Measurements from ENCODE around the gene BHLHE41.

BHLHE41 gene

GRCh38 chr12:26126340-26127284 is 1.8 kb upstream of the BHLHE41 start:
- Histone ChIP-seq H3K4me3 (replicated peaks; ENCODE audit: low read depth, low read length) (peak overlapping the region; percentile 65), H3K36me3 (ENCODE audit: control insufficient read depth, insufficient read depth, low read length) (no peaks in the 10 kb centered on the region), H3K27me3 (replicated peaks; ENCODE audit: control insufficient read depth, insufficient read depth, low read length) (peaks cover 3% of the 10 kb centered on the region)
- peak; percentile 18 for TF ChIP-seq CTCF (IDR thresholded peaks at IDR 0.05; ENCODE audit: insufficient read depth, low read length, poor library complexity, severe bottlenecking)
- DNase-seq (ENCODE audit: extremely low read depth, insufficient read length) = peak; percentile 67

GRCh38 chr12:26125400-26126339 is 833 bp upstream of the BHLHE41 start:
- H3K27me3 ChIP-seq (replicated peaks; ENCODE audit: control insufficient read depth, insufficient read depth, low read length) = peaks cover 3% of the 10 kb centered on the region
- H3K4me3 ChIP-seq (replicated peaks; ENCODE audit: low read depth, low read length) = peak overlapping the region; percentile 65
- DNase-seq (ENCODE audit: extremely low read depth, insufficient read length) = peak; percentile 65
- TF ChIP-seq CTCF (IDR thresholded peaks at IDR 0.05; ENCODE audit: insufficient read depth, low read length, poor library complexity, severe bottlenecking) = no peak
- no peaks in the 10 kb centered on the region for H3K36me3 ChIP-seq (ENCODE audit: control insufficient read depth, insufficient read depth, low read length)

- TF ChIP-seq CTCF (IDR thresholded peaks at IDR 0.05; ENCODE audit: insufficient read depth, low read length, poor library complexity, severe bottlenecking) = no peak
- Histone ChIP-seq H3K27me3 (replicated peaks; ENCODE audit: control insufficient read depth, insufficient read depth, low read length) (peaks cover 3% of the 10 kb centered on the region), H3K4me3 (replicated peaks; ENCODE audit: low read depth, low read length) (peak overlapping the region; percentile 57), H3K36me3 (ENCODE audit: control insufficient read depth, insufficient read depth, low read length) (no peaks in the 10 kb centered on the region)
- DNase-seq (ENCODE audit: extremely low read depth, insufficient read length) = no peak
Measured at GRCh38 chr12:26123482-26123980, 1.3 kb downstream of the BHLHE41 start.

GRCh38 chr12:26122681-26123481 is 2.0 kb downstream of the BHLHE41 start:
- H3K36me3 ChIP-seq (ENCODE audit: control insufficient read depth, insufficient read depth, low read length) = no peaks in the 10 kb centered on the region
- peaks cover 2% of the 10 kb centered on the region for H3K27me3 ChIP-seq (replicated peaks; ENCODE audit: control insufficient read depth, insufficient read depth, low read length)
- TF ChIP-seq CTCF (IDR thresholded peaks at IDR 0.05; ENCODE audit: insufficient read depth, low read length, poor library complexity, severe bottlenecking) = peak; percentile 54
- peak overlapping the region; percentile 57 for H3K4me3 ChIP-seq (replicated peaks; ENCODE audit: low read depth, low read length)
- DNase-seq (ENCODE audit: extremely low read depth, insufficient read length) = peak; percentile 51

- Histone ChIP-seq H3K27me3 (replicated peaks; ENCODE audit: control insufficient read depth, insufficient read depth, low read length) (peaks cover 2% of the 10 kb centered on the region), H3K4me3 (replicated peaks; ENCODE audit: low read depth, low read length) (peak overlapping the region; percentile 57), H3K36me3 (ENCODE audit: control insufficient read depth, insufficient read depth, low read length) (no peaks in the 10 kb centered on the region)
- DNase-seq (ENCODE audit: extremely low read depth, insufficient read length) = peak; percentile 62
- no peak for TF ChIP-seq CTCF (IDR thresholded peaks at IDR 0.05; ENCODE audit: insufficient read depth, low read length, poor library complexity, severe bottlenecking)
Measured at GRCh38 chr12:26122061-26122680, 2.7 kb downstream of the BHLHE41 start.
